Heart left ventricle (tissue), 16 donors: ENCODE measurements around the gene ARHGAP12. TPM values are rescaled to one million over a fixed set of nuclear protein-coding genes. Genes with fewer than 3 reads are reported as not detected.

Experiments
- ATAC-seq, 4 donors: fragments of 200-7000 bp; cut with Tn5 transposase; one replicate each; pipeline ENCODE4 v1.9.1; 2020 to 2022; ENCODE audit warnings: moderate library complexity in 4 of 4, mild to moderate bottlenecking in 3 of 4, moderate number of reproducible peaks in 1 of 4
- DNase-seq, 5 donors: peaks; one replicate each; pipeline ENCODE4 v3.0.0-alpha.2; 2020
- H3K27ac ChIP-seq, 12 donors: fragments of 200-600 bp; sonication (generic) in 4 of 12; one replicate each; pipeline versions ENCODE4 v1.5.0 to v1.8.0; 2016 to 2022; ENCODE audit warnings: mild to moderate bottlenecking in 2 of 12
- H3K27me3 ChIP-seq, 9 donors: fragments of 200-600 bp; sonication (generic) in 2 of 9; one replicate each; pipeline versions ENCODE4 v1.5.1 to v1.8.0; 2016 to 2022; ENCODE audit warnings: mild to moderate bottlenecking in 3 of 9
- H3K36me3 ChIP-seq, 9 donors: fragments of 200-600 bp; sonication (generic) in 2 of 9; one replicate each; pipeline versions ENCODE4 v1.5.0 to v1.8.0; 2018 to 2022; ENCODE audit warnings: mild to moderate bottlenecking in 2 of 9
- H3K4me1 ChIP-seq, 12 donors: fragments of 200-600 bp; sonication (generic) in 4 of 12; one replicate each; pipeline versions ENCODE4 v1.5.0 to v1.8.0; 2016 to 2022; ENCODE audit warnings: mild to moderate bottlenecking in 3 of 12
- H3K4me3 ChIP-seq, 12 donors: fragments of 200-600 bp; sonication (generic) in 4 of 12; one replicate each; pipeline versions ENCODE4 v1.5.0 to v1.8.0; 2017 to 2022; ENCODE audit warnings: mild to moderate bottlenecking in 9 of 12, moderate library complexity in 4 of 12
- H3K9me3 ChIP-seq, 12 donors: fragments of 200-600 bp; sonication (generic) in 4 of 12; one replicate each; pipeline versions ENCODE4 v1.5.0 to v1.8.0; 2016 to 2022; ENCODE audit warnings: mild to moderate bottlenecking in 1 of 12
- CTCF ChIP-seq, 12 donors: fragments of 200-600 bp; sonication (generic) in 4 of 12; IDR thresholded peaks; one replicate each; pipeline versions ENCODE4 v1.5.0 to v1.8.0; 2018 to 2022; ENCODE audit warnings: antibody characterized with exemption in 12 of 12, mild to moderate bottlenecking in 5 of 12
- POLR2A ChIP-seq, 2 donors: fragments of 450-650 bp; IDR thresholded peaks; one replicate each; pipeline ENCODE4 v1.6.1; 2017; ENCODE audit warnings: antibody characterized with exemption in 2 of 2, mild to moderate bottlenecking in 2 of 2, moderate library complexity in 2 of 2
- WGBS, 4 donors: extraction: QIAGEN DNeasy Blood & Tissue Kit in 2 of 4; methylation state at CpG; one replicate each; pipeline versions ENCODE4 v1.1.5 to v1.1.7; 2013 to 2018; 5-methylcytosine and 5-hydroxymethylcytosine counted together
- intact Hi-C, 10 donors: fragments of 100-400 bp; cut with DNase I; formaldehyde crosslinking; loops; one replicate each; pipeline versions ENCODE4 v1.11.1 to v1.14.2; 2022
- polyA plus RNA-seq, 2 donors: library from polyadenylated mRNA; stranded (reverse); fragments of 200-250 nt; gene quantifications; one replicate each; pipeline ENCODE4 v1.2.3, GENCODE V29; 2013
- total RNA-seq, 9 donors: library from RNA; depleted of rRNA in 2 of 9; stranded (reverse); fragments of >200 nt in 2 of 9; fragmentation: NEBNext Ultra II Directional in 3 of 9; extraction: Animal tissue kit (Norgen Biotek cat#: 25700) in 3 of 9; gene quantifications; one replicate each; pipeline versions ENCODE4 v1.1.0 to v1.2.4, GENCODE V29; 2016 to 2023
- donor health status: ischemic (EF 13 %, LVEDD 7.1; RV severe dilation, severe dysfunction).
- donor health status: healthy with polysubstance abuse.
- donor health status: DM: no; HTN: yes; CAD: no.
- donor health status: DM: no; HTN: no; CAD: no.
- donor health status: ischemic (EF 25% LVEDD 6.9; RV normal size, moderate dysfunction).
- donor health status: ischemic (EF 25% LVEDD 5.7; RV mildly dilated, moderate dysfunction).
- donor health status: healthy.
- donor health status: DM: yes; HTN: yes; CAD: no.
- donor health status: ischemic (EF 35%, LVEDD 5.7; RV mildly dilated, moderate dysfunction).
- donor health status: nonischemic (EF 11% LVEDD 7.7; RV severe dilation, severe dysfunction).
- donor health status: DM: yes; HTN: yes; CAD: no.
- donor health status: PGD.
- donor health status: ischemic (EF 29% LVEDD 5.4; RV normal size, mild dysfunction).
- donor health status: nonischemic (EF 23%, LVEDD 6.1; RV moderate dilation, normal function).

The ARHGAP12 gene
- total and polyA plus RNA-seq, 11 donors: 11.5 to 27.6 (median 20.1) TPM

- no peak for TF ChIP-seq CTCF (IDR thresholded peaks at IDR 0.05)
- TF ChIP-seq POLR2A (IDR thresholded peaks at IDR 0.05): no peak
- DNase-seq: no peak
- Histone ChIP-seq H3K27me3 (no peaks in the 10 kb centered on the region), H3K27ac (peak overlapping the region in 9 of 12 donors; percentile 3 to 46 (median 18)), H3K9me3 (no peaks in the 10 kb centered on the region), H3K4me3 (peak overlapping the region in 7 of 12 donors; percentile 5 to 22 (median 19)), H3K36me3 (peaks cover 0 to 14% (median 11%) of the 10 kb centered on the region in 9 donors), H3K4me1 (peaks cover 0 to 31% (median 17%) of the 10 kb centered on the region in 12 donors)
- WGBS, 4 donors: 27 to 39% (median 31%) methylated on average over 5 of the region's 5 CpGs
- intact Hi-C loops: loop anchor here (2.0 to 10.0 kb wide), 12 partner anchors 60 to 350 kb away; partner anchors contain the start of gene ARHGAP12 (in 6 of the 10)
- ATAC-seq: peak; percentile 28 to 70 (median 42)
These were observed 63.7 kb downstream of the ARHGAP12 start for GRCh38 chr10:31864834-31865518.

- DNase-seq (no peak), ATAC-seq (no peak)
- H3K27ac ChIP-seq: no peak overlapping the region
- H3K27me3 ChIP-seq: no peaks in the 10 kb centered on the region
- intact Hi-C loops: loop anchor here in 2 of 10 donors (5.0 to 10.0 kb wide), 2 partner anchors 350 to 352 kb away; no protein-coding TSS in a partner anchor
- H3K4me3 ChIP-seq: no peak overlapping the region
- peaks cover 0 to 6% (median 0%) of the 10 kb centered on the region in 12 donors for H3K9me3 ChIP-seq
- TF ChIP-seq POLR2A (IDR thresholded peaks at IDR 0.05) (no peak), CTCF (IDR thresholded peaks at IDR 0.05) (no peak)
- peaks cover 0 to 24% (median 4%) of the 10 kb centered on the region in 9 donors for H3K36me3 ChIP-seq
- no peaks in the 10 kb centered on the region for H3K4me1 ChIP-seq
- WGBS, 4 donors: 75 to 86% (median 82%) methylated on average over 4 of the region's 4 CpGs
These were observed 73.6 kb downstream of the ARHGAP12 start for GRCh38 chr10:31855033-31855432.

- intact Hi-C loops: loop anchor here in 1 of 10 donors (10.0 kb wide), 1 partner anchor 351 kb away; no protein-coding TSS in a partner anchor
- H3K27ac ChIP-seq: no peak overlapping the region
- ATAC-seq (no peak), DNase-seq (no peak)
- H3K9me3 ChIP-seq: no peaks in the 10 kb centered on the region
- H3K4me3 ChIP-seq: no peak overlapping the region
- H3K27me3 ChIP-seq: no peaks in the 10 kb centered on the region
- peaks cover 0 to 11% (median 0%) of the 10 kb centered on the region in 9 donors for H3K36me3 ChIP-seq
- WGBS, 4 donors: 68 to 76% (median 73%) methylated on average over 2 of the region's 2 CpGs
- TF ChIP-seq POLR2A (IDR thresholded peaks at IDR 0.05) (no peak), CTCF (IDR thresholded peaks at IDR 0.05) (no peak)
- H3K4me1 ChIP-seq: no peaks in the 10 kb centered on the region
These were observed 75.0 kb downstream of the ARHGAP12 start for GRCh38 chr10:31853629-31854028.

GRCh38 chr10:31851216-31851615 lies 77.4 kb downstream of the ARHGAP12 start:
- Histone ChIP-seq H3K4me3 (no peak overlapping the region), H3K4me1 (peaks cover 0 to 11% (median 0%) of the 10 kb centered on the region in 12 donors), H3K27ac (no peak overlapping the region), H3K36me3 (peaks cover 0 to 4% (median 0%) of the 10 kb centered on the region in 9 donors), H3K27me3 (no peaks in the 10 kb centered on the region), H3K9me3 (no peaks in the 10 kb centered on the region)
- ATAC-seq: no peak
- intact Hi-C loops: loop anchor here in 1 of 10 donors (10.0 kb wide), 1 partner anchor 354 kb away; no protein-coding TSS in a partner anchor
- TF ChIP-seq CTCF (IDR thresholded peaks at IDR 0.05): no peak
- no peak for TF ChIP-seq POLR2A (IDR thresholded peaks at IDR 0.05)
- 91 to 96% (median 94%) methylated on average over 1 of the region's 1 CpG for WGBS, 4 donors
- DNase-seq: no peak
